HG02642 (cell line): Measurements from ENCODE around the gene WIPI1.

Experiments
- ATAC-seq: cut with Tn5 transposase; IDR thresholded peaks from one replicate; pipeline ENCODE4 v1.9.1; 2021; ENCODE audit warnings: mild to moderate bottlenecking; ENCODE audit not compliant: unreplicated experiment, poor library complexity

Gene WIPI1

DNA sequence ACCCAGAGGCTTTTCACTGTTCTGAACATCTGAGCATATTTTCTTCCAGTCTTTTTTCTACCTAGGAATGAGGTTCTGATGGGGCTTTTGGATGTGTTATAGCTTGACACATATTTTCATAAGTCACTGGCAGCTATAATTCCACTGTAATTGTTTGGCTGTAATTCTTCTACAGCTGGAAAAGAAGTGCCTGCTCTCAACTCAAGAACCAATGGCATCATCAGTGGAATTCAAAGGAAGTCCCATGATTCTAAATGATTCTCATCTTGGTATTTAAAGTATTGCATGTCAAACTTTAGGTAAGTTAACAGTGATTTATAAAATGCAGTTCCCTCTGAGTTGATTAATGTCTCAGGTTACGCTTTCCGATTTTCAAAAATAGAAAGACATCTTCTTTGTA, 16.8 kb downstream of the WIPI1 start:
- no peak for ATAC-seq

DNA sequence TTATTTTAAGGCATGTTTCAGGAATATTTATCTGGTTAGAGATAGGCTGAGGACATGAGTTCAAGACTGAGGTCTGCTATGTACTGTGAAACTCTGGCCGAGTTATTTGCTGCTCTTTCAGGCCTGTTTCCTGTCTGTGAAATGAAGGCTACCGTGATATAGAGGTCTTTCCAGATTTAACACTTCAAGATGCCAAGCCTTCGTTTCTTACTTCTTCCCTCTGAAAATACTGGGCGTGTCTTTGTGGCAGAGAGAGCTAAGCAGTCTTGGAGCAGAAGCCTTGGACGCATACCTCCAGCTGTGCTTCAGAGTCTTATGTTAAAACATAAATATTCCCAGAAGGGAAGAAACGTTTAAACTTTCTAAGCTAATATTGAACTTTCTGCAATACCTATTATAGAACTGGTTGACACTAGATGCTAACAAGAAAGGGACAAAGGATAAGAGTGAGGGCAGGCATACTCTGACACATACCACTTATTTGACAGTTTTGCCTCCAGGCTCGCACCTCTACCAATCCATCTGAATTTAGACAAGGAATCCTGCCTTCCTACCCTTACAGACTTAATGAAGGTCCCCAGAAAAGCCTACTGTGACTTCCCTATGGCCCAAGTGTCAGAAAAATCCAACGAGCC, 17.5 kb downstream of the WIPI1 start:
- no peak for ATAC-seq

DNA sequence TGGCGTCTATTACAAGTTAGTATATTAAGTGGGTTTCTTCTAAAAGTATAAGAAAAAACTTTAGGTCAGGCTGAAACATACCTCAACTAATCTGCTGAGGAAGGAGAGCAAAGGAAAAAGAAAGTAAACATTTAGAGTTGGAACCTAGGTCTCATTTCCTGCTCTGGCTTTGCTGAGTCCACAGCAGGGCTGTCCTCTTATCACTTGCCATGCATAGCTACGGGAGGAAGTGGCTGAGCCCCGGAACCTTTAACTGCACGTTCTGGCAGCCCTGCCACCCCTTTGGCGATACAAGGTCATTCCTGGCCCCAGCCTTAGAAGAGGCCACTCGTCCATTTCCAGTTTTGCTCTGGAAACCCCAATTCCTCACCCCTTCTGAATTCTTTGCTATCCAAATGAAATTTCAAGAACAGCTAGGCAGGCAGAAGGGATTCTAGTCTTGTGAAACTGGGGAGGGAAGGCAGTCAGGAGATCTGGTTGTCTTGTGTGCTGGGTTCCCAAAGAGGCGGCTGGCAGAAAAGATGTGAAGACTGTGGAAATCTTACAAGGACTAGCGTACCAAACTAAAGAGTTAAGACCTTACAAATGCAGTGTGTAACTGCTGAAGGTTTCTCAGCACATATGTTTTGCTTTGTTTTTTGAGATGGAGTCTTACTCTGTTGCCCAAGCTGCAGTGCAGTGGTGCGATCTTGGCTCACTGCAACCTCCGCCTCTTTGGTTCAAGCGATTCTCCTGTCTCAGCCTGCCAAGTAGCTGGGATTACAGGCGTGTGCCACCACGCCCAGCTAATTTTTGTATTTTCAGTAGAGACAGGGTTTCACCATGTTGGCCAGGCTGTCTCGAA, 19.1 kb downstream of the WIPI1 start:
- ATAC-seq: peak; percentile 67

DNA sequence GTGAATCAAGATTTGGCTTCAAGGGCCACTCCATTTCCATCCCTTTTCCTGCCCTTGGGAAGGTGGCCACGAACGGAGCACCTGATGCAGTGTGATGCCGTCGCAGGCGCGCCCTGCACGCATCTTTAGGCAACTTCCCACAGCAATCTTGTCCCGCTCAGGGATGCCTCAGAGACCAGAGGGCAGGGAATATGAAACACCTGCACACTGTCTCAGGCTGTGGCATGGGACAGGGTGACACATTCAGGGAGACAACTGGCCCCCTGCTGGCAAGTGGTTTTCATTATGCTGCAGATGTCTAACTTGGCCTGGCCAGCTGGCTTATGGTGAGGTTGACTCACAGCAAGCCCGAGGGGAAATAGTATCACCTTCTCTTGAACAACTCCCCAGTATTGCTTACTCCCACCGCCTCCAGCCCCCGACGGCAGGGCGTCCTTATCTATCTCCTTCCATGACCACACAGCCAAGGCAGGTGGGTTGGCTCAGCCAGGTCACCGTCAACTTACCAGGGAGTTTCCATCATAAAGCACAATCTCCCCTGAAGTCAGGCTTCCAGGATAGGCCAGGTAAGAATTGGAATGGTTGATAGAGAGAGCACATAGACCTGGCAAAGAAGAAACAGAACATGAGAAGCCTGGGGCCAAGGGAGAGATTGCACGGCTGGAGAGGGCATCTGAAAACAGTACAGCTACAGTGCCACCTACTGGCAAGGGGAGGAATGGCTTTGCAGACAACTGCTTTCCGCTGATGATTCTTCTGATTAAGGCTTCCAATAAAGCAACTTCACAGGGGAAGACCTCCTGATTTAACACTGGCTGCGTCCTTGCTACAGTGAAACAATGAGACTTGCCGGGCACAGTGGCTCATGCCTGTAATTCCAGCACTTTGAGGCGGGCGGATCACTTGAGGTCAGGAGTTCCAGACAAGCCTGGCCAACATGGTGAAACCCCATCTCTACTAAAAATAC, 21.1 kb downstream of the WIPI1 start:
- peak; percentile 55 for ATAC-seq

DNA sequence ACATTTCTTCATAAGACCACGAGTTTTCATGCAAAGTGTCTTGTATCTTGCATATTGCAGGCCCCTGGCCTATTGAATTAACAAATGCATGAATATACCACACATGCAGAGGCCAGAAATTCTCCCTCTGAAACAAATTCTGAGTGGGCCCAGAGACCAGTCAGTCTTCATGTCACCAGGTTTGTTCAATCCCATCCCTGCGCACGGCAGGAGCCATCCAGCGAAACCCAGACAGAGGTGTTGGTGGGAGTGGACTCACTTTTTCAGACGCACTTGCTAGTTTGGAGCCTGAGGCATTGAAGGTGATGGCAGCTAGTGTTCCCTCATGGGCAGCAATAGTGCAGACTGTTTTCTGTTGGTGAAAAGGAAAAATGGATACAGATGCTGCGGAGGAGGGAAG, 21.9 kb downstream of the WIPI1 start:
- ATAC-seq: no peak

DNA sequence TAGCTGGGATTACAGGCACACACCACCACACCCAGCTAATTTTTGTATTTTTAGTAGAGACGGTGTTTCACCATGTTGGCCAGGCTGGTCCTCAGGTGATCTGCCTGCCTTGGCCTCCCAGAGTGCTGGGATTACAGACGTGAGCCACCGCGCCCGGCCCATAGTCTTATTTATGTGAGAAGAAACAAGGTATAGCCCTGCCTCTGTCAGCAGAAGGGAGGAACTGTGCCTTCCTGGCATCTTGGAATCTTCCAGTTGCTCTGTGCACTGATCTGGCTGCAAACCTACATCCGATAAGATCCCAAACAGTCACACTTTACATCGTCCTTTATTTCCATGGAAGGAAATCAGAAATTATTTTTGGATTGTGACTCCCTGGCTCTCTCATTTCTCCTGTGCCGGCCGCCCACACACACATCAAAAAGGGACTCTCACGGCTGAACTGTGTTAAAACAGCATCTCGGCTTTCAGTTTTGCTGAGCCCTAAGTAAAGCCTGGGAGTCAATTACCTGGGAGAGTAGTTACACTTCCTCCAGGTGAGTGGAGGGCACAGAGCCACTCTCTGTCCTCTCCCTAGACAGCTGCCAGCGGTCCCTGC, 23.3 kb downstream of the WIPI1 start:
- no peak for ATAC-seq

DNA sequence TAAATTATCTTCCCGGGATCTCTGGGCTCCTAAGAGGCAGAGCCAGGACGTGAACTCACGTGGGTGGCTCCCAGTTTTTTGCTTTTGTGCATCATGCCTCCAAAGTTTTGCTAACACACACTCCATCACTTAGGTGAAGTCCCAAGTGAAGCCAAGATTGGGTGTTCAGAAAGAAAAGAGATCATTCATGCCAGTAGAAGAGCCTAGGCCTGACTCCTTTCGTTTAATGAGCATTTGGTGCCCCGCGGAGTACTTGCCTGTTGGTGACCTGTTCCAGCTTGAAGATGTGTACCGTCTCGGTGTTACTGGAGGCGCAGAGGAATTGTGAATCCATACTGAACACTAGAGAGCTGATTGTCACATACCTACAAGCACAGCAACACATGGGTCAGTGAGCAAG, 24.1 kb downstream of the WIPI1 start:
- no peak for ATAC-seq

DNA sequence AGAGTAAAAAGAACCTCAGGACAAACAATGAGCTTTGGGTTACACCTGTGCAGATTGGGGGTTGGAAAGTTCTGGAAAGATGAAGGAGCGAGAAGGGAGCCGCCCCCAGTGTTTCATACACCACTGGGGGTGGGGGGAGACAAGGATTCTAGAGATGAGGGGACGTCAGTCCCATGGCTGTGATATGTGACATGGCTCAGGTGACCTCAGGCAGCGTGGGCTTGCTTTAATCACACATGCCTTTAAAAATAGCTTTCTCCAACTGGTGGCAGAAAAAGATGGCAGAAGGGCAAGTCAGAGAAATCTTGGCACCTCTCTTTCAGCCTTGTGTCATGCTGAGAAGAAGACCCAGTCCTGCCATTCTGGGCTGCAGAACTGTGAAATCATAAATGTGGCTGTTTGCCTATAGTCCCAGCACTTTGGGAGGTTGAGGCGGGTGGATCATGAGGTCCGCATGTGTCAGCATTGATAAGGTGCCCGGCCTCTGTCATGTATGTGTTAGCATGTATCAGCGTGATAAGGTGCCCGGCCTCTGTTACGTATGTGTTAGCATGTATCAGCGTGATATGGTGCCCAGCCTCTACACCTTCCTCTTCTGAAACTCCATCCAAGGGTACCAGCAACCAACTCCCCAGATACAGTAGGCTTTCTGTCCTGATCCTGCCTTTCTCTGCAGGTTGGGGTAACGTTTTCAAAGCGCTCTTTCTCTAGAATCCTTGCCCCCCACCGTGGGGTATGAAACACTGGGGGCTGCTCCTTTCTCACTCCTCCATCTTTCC, 25.0 kb downstream of the WIPI1 start:
- ATAC-seq: no peak

DNA sequence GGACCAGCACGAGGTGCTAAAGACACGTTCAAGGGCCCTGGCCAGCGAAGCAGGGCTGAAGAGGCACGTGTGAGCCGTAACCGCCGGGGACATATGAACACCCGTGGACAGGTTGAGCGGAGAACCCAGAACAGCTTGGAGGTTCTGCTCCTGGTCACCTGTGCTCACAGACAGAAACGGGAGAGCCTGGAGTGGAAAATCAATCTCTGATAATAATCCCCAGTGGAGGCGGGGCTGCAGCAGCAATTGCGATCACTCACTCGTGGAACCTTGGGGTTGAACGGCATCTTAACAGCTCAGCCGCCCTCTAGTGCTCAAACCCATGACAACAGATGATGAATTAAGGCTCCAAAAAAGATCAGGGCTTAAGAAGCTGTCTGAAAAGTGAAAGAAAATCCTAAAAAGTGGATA, 25.6 kb downstream of the WIPI1 start:
- ATAC-seq: no peak

DNA sequence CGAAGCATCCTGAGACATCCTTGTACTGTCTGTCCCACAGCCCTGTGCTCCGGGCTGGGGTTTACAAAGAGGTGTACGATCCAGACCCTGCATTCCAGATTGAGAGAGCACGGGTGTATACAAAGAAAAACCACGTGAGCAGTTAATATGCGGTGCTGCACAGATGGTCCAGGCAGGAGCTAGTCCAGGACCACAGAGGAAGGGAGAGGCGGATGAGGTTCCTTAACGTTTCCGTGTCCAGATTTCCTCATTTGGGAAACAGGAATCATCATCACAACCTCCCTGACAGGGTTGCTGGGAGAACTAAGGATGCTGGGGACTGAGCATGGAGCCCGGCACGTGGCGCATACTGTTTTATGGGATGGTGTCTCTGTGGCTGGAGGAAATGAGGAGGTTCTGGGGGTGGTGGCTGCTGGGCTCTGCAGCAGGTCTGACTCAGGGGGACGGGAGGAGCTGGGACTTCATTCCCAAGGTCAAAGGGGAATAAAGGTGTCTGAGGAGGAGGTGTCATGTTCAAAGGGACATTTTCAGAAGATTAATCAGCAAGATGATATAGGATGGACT, 26.2 kb downstream of the WIPI1 start:
- no peak for ATAC-seq

DNA sequence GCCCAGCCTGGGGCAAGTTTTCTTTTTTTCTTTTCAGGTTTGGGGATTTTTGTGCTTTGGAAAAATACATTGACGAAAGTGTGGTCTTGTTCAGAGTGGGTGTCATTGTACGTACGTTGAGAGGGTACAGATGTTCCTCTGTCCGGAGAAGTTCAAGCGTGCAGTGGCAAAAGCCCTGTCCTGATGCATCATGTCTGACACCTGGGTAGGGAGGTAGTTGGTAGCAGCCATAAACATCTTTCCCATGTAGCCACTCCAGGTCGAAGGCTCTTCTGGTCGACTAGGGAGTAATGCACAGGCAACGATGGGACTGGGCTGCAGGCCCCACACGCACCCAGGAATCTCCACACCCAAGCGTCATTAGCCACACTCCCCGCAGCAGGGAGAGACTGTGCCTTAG, 27.4 kb downstream of the WIPI1 start:
- ATAC-seq: no peak

DNA sequence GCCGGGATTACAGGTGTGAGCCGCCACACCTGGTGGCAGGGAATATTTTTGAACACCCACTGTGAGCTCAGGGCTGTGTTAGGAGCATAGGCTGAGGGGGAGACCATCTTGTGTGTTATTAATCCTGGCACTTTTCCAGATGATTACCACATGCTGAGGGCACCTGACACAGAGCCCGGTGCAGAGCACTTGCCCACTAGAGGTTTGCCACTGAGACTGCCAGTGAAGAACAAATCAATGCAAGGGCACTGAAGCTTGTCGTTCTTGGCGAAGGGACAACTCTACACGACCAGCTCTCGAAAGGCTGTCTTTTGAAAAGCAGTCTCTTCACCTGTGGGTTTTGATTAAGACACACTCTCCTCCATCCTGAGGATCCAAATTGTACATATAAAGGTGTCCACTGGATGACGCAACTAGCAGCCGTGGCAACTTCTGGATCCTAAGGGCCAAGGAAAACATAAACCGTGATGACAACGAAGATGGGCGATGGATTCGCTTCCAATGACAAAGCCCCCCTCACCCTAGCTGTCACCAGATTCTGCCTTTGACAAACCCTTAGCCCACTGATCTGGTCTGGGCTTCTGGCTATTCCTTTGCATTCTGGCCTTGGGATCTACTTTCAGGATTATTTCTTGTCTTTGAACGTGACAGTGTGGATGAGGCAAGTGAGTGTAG, 28.7 kb downstream of the WIPI1 start:
- ATAC-seq: no peak

DNA sequence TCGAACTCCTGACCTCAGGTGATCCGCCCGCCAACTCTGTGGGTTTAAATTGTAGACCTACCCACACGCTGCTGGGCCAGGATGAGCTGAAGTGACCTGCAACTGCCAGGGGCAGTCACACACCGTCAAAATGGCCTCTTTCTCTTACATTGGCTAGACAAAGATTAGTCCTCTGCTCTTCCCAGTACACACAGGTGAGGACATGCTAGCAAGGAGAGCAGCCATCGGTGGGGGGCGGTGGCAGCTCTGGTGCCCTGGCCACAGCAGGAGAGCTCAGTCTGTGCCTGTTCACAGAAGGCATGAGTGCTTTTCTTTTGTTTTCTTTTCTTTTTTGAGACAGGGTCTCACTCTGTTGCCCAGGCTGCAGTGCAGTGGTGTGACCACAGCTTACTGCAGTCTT, 29.7 kb downstream of the WIPI1 start:
- ATAC-seq: no peak

DNA sequence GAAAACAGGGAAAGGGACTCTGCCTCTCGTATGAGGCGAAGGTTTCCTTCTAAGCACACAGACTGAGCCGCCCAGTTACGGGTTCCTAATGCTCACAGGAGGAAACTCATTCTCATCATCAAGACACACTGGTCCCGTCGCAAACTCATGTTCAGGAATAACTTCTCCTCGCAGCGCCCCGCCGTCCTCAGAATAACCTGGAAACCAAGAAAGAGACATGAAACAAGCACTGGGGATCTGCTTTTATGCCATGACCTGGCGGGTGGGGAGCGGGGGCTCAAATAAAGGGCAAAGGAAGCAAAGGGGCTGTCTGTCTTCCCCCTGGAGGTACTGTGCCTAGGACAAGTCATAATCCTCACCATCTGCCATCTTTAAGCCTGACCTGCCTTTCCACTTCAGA, 31.3 kb downstream of the WIPI1 start:
- no peak for ATAC-seq

DNA sequence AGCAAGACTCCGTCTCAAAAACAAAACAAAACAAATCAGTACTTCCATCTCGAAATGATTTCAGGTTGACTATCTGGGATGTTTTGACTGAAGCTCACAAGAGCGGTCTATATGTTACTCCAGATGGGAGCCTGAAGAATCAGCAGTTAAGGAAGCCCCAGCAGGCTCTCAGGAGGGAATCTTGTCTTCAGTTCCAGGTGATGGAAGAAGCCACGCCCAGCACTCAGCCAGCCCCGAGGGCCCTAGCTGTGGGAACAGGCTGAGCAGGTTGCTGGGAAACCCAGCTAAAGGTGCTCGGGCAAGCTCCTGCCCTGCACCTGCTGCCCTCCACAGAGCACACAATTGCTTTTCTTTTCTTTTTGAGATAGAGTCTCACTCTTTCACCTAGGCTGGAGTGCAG, 32.4 kb downstream of the WIPI1 start:
- no peak for ATAC-seq

DNA sequence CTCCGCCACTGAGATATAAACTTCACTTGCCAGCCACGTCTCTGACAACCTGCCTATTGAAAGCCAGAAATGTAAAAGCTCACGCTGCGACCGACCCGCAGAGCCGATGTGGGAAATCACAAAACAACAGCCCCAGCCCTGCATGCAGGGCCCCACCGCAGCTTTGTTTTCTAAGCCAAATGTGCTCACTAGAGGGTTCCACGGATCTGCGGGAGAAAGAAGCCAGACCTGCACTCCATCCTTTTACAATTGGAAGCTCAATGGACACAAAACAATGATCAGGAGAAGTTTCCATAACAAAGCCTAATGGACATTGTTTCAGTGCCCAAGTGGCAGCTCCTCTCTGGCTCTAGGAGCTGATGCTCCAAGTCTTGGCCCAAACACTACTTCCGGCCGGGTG, 33.1 kb downstream of the WIPI1 start:
- no peak for ATAC-seq

DNA sequence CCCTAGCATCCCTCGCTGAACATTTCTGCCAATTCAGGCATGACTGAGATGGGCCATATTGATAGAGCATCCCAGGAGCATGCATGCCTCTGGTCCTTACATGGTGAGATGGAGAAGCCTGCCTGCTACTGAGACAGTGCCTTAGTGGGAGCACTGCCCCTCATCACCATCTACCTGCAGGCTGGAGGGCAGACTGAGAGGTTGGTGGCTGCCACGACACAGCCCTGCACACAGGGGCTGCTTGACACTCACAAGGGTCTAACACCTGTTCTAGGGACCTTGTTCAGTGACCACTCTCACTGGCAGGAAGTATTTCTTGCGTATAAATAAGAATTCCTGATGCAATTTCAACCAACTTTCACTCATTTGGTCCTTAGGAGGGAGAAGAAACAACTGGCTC, 34.0 kb downstream of the WIPI1 start:
- ATAC-seq: no peak

DNA sequence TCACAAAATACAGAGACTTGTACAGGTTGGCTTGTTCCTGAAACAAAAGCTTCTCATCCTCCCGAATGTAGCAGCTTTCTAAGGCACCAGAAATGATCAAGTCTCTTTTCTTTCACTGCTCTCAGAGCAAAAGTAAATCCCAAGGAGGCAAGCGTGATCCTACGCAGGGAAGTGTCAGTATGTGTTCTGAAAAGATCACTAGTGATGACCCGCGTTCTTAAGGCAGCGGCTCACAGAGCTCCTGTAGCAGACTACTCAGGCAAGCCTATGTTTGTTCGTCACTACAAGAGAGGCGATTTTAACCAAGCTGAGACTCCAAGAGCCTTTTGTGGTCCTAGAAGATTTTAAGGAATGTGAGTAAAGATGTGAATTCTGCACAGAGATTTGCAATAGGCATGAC, 34.5 kb downstream of the WIPI1 start:
- ATAC-seq: no peak

DNA sequence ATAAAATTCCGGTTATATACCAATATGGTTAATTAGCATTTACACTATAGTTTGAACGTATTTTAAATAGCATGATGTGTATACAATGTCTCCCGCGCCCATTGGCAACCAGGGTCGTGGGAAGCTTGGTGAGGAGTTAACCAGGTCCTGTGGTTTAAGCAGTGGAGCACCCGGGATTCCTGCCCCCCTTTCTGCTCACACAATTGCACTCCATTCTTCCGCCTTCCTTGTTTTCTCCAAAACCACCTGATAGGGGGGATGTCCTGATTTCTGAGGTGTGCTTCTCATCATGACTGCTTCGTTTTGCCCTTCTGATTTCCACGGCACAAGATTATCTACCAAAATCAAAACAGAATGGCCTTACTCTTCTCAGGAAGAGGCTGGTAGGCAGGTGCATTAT, 35.8 kb downstream of the WIPI1 start:
- ATAC-seq: no peak
